ENCODE results near the gene CARM1.

Gene CARM1

DNA sequence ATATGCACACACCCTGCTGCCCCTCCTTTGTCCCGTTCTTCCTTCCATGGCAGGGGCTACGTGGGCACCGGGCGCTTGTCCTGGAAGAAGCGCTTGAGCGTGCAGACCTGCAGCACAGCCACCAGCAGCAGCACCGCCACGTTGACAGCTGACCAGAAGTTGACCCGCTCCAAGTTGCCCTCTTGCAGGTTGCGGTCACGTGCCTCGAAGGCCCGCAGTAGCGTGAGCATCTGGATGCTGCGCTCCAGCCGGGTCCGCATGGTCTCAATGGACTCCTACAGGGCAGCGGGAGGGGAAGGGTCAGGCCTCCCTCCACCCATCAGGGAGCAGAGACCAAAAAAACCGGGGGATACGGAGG is 38.4 kb upstream of the CARM1 start:
- Histone ChIP-seq H3F3A (ENCODE audit: insufficient read depth) (peaks cover 12% of the 10 kb centered on the region), H4K20me1 (ENCODE audit: low read depth, low read length) (no peaks in the 10 kb centered on the region), H3K9me3 (ENCODE audit: insufficient read depth, low read length) (no peaks in the 10 kb centered on the region), H3K4me3 (ENCODE audit: insufficient read depth, low read length, poor library complexity, severe bottlenecking) (no peak overlapping the region), H3K36me3 (ENCODE audit: low read length) (no peaks in the 10 kb centered on the region), H3K79me2 (ENCODE audit: insufficient read depth, low read length) (no peaks in the 10 kb centered on the region), H3K4me2 (ENCODE audit: low read depth, low read length, poor library complexity, severe bottlenecking) (no peak overlapping the region), H3K9ac (ENCODE audit: low read length) (no peak overlapping the region), H3K27ac (ENCODE audit: low read depth, low read length) (no peak overlapping the region), H2AFZ (ENCODE audit: low read depth, low read length, severe bottlenecking) (no peak overlapping the region), H3K27me3 (ENCODE audit: low read length) (no peaks in the 10 kb centered on the region), H3K9me2 (replicated peaks; ENCODE audit: insufficient read depth, low read length) (no peaks in the 10 kb centered on the region)
- TF ChIP-seq EZH2phosphoT487 (conservative IDR thresholded peaks at IDR 0.05; ENCODE audit: low read length) = no peak
- TF ChIP-seq, protein P1, sequence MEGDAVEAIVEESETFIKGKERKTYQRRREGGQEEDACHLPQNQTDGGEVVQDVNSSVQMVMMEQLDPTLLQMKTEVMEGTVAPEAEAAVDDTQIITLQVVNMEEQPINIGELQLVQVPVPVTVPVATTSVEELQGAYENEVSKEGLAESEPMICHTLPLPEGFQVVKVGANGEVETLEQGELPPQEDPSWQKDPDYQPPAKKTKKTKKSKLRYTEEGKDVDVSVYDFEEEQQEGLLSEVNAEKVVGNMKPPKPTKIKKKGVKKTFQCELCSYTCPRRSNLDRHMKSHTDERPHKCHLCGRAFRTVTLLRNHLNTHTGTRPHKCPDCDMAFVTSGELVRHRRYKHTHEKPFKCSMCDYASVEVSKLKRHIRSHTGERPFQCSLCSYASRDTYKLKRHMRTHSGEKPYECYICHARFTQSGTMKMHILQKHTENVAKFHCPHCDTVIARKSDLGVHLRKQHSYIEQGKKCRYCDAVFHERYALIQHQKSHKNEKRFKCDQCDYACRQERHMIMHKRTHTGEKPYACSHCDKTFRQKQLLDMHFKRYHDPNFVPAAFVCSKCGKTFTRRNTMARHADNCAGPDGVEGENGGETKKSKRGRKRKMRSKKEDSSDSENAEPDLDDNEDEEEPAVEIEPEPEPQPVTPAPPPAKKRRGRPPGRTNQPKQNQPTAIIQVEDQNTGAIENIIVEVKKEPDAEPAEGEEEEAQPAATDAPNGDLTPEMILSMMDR (IDR thresholded peaks at IDR 0.05; ENCODE audit: insufficient read depth, low read length, poor library complexity, severe bottlenecking) = no peak

DNA sequence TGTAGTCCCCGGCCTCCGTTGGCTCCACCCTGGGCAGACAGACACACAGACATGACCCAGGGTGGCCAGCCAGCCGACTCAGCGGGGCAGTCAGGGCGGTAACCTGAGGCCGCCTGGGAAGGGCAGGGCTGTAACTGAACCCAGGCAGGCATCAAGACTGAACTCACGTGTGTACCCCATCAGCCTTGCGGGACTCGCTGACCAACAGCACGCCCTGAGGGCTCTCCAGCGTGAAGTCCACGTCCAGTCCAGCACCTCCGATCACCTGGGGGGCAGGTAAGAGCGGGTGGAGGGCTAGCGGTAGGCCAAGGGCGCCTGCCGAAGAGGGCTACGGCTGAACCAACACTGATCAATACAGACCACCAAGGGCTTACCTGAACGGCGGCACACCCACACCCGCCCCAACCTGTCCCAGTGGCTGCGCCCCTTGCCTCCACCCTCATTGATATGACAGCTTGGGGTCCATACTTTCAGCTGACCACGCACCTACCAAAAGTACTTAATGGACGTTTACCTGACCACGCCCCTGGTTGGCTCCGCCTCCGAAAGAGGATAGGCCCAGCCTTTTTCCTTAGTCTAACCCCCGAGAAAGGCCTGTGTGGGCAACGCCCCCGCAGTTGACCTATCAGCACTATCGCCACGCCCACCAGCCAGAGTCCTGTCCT is 36.1 kb upstream of the CARM1 start:
- H3K27me3 ChIP-seq (ENCODE audit: low read length) = no peaks in the 10 kb centered on the region
- no peaks in the 10 kb centered on the region for H3K79me2 ChIP-seq (ENCODE audit: insufficient read depth, low read length)
- H4K20me1 ChIP-seq (ENCODE audit: low read depth, low read length) = no peaks in the 10 kb centered on the region
- peak overlapping the region; percentile 58 for H3K4me2 ChIP-seq (ENCODE audit: low read depth, low read length, poor library complexity, severe bottlenecking)
- H3K4me3 ChIP-seq (ENCODE audit: insufficient read depth, low read length, poor library complexity, severe bottlenecking) = no peak overlapping the region
- no peak for TF ChIP-seq EZH2phosphoT487 (conservative IDR thresholded peaks at IDR 0.05; ENCODE audit: low read length)
- TF ChIP-seq, protein P1 (IDR thresholded peaks at IDR 0.05; ENCODE audit: insufficient read depth, low read length, poor library complexity, severe bottlenecking) = no peak
- no peak overlapping the region for H2AFZ ChIP-seq (ENCODE audit: low read depth, low read length, severe bottlenecking)
- peaks cover 12% of the 10 kb centered on the region for H3F3A ChIP-seq (ENCODE audit: insufficient read depth)
- no peaks in the 10 kb centered on the region for H3K9me2 ChIP-seq (replicated peaks; ENCODE audit: insufficient read depth, low read length)
- H3K9me3 ChIP-seq (ENCODE audit: insufficient read depth, low read length) = no peaks in the 10 kb centered on the region
- H3K27ac ChIP-seq (ENCODE audit: low read depth, low read length) = peak overlapping the region; percentile 84; the same call in 1 of the 2 replicates
- no peaks in the 10 kb centered on the region for H3K36me3 ChIP-seq (ENCODE audit: low read length)
- H3K9ac ChIP-seq (ENCODE audit: low read length) = no peak overlapping the region

DNA sequence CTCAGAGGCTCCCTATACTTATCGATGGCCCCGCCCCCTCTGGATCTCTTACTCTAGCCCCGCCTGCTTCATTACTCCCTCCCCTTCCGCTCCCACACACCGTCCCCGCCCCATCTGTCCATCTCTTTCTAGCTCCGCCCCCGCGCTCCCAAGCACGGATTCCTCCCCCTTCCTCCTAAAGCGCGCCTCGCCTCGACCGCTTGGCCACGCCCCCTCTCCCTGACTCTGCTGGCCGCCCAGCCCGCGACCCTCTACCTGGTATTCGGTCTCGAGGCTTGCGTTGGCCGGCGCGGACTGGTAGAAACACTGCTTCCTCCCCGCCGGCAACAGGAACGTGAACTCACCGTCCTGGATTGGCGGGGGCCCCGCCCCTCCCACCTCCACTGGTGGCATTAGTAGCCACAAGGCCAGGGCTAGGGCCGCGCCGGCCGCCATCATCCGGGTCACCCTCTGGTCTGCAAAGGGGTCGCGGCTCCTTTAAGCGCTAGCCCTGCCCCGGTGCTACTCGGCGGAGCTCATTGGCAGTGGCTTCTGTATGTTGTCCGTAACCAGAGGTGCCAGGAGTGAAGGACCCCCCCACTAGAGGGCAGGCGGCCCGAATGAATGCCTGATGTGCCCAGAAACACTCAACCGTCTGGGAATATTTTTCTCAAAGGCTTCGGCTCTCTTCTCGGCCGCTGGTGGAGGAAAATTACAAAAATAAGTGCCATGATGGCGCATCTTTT is 35.4 kb upstream of the CARM1 start, which contains the start of gene TMED1:
TMED1 (minus strand) TSS at position 459 of the 725 bp plus-strand sequence; CDS start at position 438, 21 bp downstream.
- Histone ChIP-seq H2AFZ (ENCODE audit: low read depth, low read length, severe bottlenecking) (peak within 1 kb of the TSS; percentile 84), H3K4me2 (ENCODE audit: low read depth, low read length, poor library complexity, severe bottlenecking) (peak within 1 kb of the TSS; percentile 58), H3K9ac (ENCODE audit: low read length) (peak within 1 kb of the TSS; percentile 78), H4K20me1 (ENCODE audit: low read depth, low read length) (no peaks in the 10 kb centered on the region), H3K79me2 (ENCODE audit: insufficient read depth, low read length) (no peaks in the 10 kb centered on the region), H3K36me3 (ENCODE audit: low read length) (no peaks in the 10 kb centered on the region), H3K27ac (ENCODE audit: low read depth, low read length) (peak within 1 kb of the TSS; percentile 84), H3K9me2 (replicated peaks; ENCODE audit: insufficient read depth, low read length) (no peaks in the 10 kb centered on the region), H3K9me3 (ENCODE audit: insufficient read depth, low read length) (no peaks in the 10 kb centered on the region), H3K27me3 (ENCODE audit: low read length) (no peaks in the 10 kb centered on the region), H3K4me3 (ENCODE audit: insufficient read depth, low read length, poor library complexity, severe bottlenecking) (peak within 1 kb of the TSS; percentile 62), H3F3A (ENCODE audit: insufficient read depth) (peaks cover 12% of the 10 kb centered on the region)
- TF ChIP-seq, protein P1 (IDR thresholded peaks at IDR 0.05; ENCODE audit: insufficient read depth, low read length, poor library complexity, severe bottlenecking) = no peak
- no peak for TF ChIP-seq EZH2phosphoT487 (conservative IDR thresholded peaks at IDR 0.05; ENCODE audit: low read length)

Data from SU-DHL-6 (cell line).